Liver (tissue), 9 donors: ENCODE measurements around the gene PARD3B. TPM values are rescaled to one million over a fixed set of nuclear protein-coding genes. Genes with fewer than 3 reads are reported as not detected.

Source experiments
- DNase-seq: peaks from one replicate; pipeline ENCODE4 v3.0.0-alpha.2; 2017; ENCODE audit warnings: low spot score
- H3K27ac ChIP-seq, 2 donors: one replicate each; pipeline ENCODE4 v1.7.0; 2013; ENCODE audit warnings: inconsistent platforms in 2 of 2, low read length in 2 of 2, control low read depth in 1 of 2, low read depth in 1 of 2, mild to moderate bottlenecking in 1 of 2
- H3K27me3 ChIP-seq, 4 donors: one replicate each; pipeline versions ENCODE4 v1.6.1 to v1.7.0; 2013; ENCODE audit warnings: low read length in 3 of 4, inconsistent platforms in 1 of 4, mild to moderate bottlenecking in 1 of 4, moderate library complexity in 1 of 4; ENCODE audit not compliant: control insufficient read depth in 4 of 4, insufficient read depth in 4 of 4
- H3K36me3 ChIP-seq, 4 donors: one replicate each; pipeline versions ENCODE4 v1.6.1 to v1.7.0; 2013; ENCODE audit warnings: low read length in 3 of 4, mild to moderate bottlenecking in 3 of 4, low read depth in 1 of 4, moderate library complexity in 1 of 4; ENCODE audit not compliant: control insufficient read depth in 4 of 4, insufficient read depth in 3 of 4
- H3K4me1 ChIP-seq, 4 donors: one replicate each; pipeline versions ENCODE4 v1.6.1 to v1.7.0; 2013; ENCODE audit warnings: low read length in 3 of 4, mild to moderate bottlenecking in 3 of 4, moderate library complexity in 1 of 4; ENCODE audit not compliant: control insufficient read depth in 4 of 4, insufficient read depth in 4 of 4
- H3K4me3 ChIP-seq, 3 donors: one replicate each; pipeline versions ENCODE4 v1.6.1 to v1.7.0; 2013; ENCODE audit warnings: low read length in 3 of 3, control low read depth in 1 of 3, low read depth in 1 of 3, mild to moderate bottlenecking in 1 of 3
- H3K9ac ChIP-seq, 2 donors: one replicate each; pipeline ENCODE4 v1.7.0; 2013; ENCODE audit warnings: low read length in 2 of 2, mild to moderate bottlenecking in 2 of 2, moderate library complexity in 2 of 2, control low read depth in 1 of 2, low read depth in 1 of 2
- H3K9me3 ChIP-seq, 4 donors: one replicate each; pipeline versions ENCODE4 v1.6.1 to v1.7.0; 2013; ENCODE audit warnings: low read length in 3 of 4; ENCODE audit not compliant: control insufficient read depth in 4 of 4
- ATF3 ChIP-seq: IDR thresholded peaks from 2 replicates; pipeline ENCODE4 v1.6.1; 2016; ENCODE audit warnings: antibody characterized with exemption
- EGR1 ChIP-seq, 2 donors: IDR thresholded peaks; 2 replicates each; pipeline ENCODE4 v1.6.1; 2016 to 2018; ENCODE audit warnings: antibody characterized with exemption in 2 of 2, low read depth in 2 of 2
- FOXA1 ChIP-seq: IDR thresholded peaks from 2 replicates; pipeline ENCODE4 v1.6.1; 2016; ENCODE audit warnings: antibody characterized with exemption
- FOXA2 ChIP-seq: IDR thresholded peaks from 2 replicates; pipeline ENCODE4 v1.6.1; 2016; ENCODE audit warnings: antibody characterized with exemption
- GABPA ChIP-seq, 2 donors: IDR thresholded peaks in 1 of 2; conservative IDR thresholded peaks in 1 of 2; 2 replicates each; pipeline ENCODE4 v1.6.1; 2016; ENCODE audit warnings: antibody characterized with exemption in 2 of 2, mild to moderate bottlenecking in 1 of 2, moderate library complexity in 1 of 2
- HNF4A ChIP-seq, 2 donors: conservative IDR thresholded peaks; 2 replicates each; pipeline ENCODE4 v1.6.1; 2016; ENCODE audit warnings: antibody characterized with exemption in 2 of 2, mild to moderate bottlenecking in 2 of 2
- HNF4G ChIP-seq: IDR thresholded peaks from 2 replicates; pipeline ENCODE4 v1.6.1; 2016; ENCODE audit warnings: antibody characterized with exemption
- JUND ChIP-seq, 2 donors: IDR thresholded peaks; 2 replicates each; pipeline ENCODE4 v1.6.1; 2016; ENCODE audit warnings: antibody characterized with exemption in 2 of 2
- MAX ChIP-seq: IDR thresholded peaks from 2 replicates; pipeline ENCODE4 v1.6.1; 2016; ENCODE audit warnings: antibody characterized with exemption
- NR2F2 ChIP-seq: IDR thresholded peaks from 2 replicates; pipeline ENCODE4 v1.6.1; 2016; ENCODE audit warnings: antibody characterized with exemption
- RAD21 ChIP-seq, 2 donors: IDR thresholded peaks; 2 replicates each; pipeline ENCODE4 v1.6.1; 2016; ENCODE audit warnings: antibody characterized with exemption in 2 of 2, mild to moderate bottlenecking in 2 of 2
- RXRA ChIP-seq, 2 donors: IDR thresholded peaks; 2 replicates each; pipeline ENCODE4 v1.6.1; 2017 to 2018; ENCODE audit warnings: antibody characterized with exemption in 2 of 2, mild to moderate bottlenecking in 1 of 2
- SP1 ChIP-seq: IDR thresholded peaks from 2 replicates; pipeline ENCODE4 v1.6.1; 2018; ENCODE audit warnings: antibody characterized with exemption, mild to moderate bottlenecking
- TAF1 ChIP-seq: conservative IDR thresholded peaks from 2 replicates; pipeline ENCODE4 v1.6.1; 2016; ENCODE audit warnings: antibody characterized with exemption, mild to moderate bottlenecking
- YY1 ChIP-seq: IDR thresholded peaks from 2 replicates; pipeline ENCODE4 v1.6.1; 2016; ENCODE audit warnings: antibody characterized with exemption, mild to moderate bottlenecking
- WGBS: extraction: QIAGEN DNeasy Blood & Tissue Kit; methylation state at CpG from one replicate; pipeline ENCODE4 v1.1.7; 2013; 5-methylcytosine and 5-hydroxymethylcytosine counted together
- polyA plus RNA-seq, 2 donors: library from polyadenylated mRNA; stranded (reverse) in 1 of 2; unstranded in 1 of 2; fragments of 200-250 nt in 1 of 2; fragments of >200 nt in 1 of 2; fragmentation: Nextera tagmentation in 1 of 2; extraction: Ambion mirVana in 1 of 2; gene quantifications; one replicate each; pipeline versions ENCODE4 v1.2.1 to v1.2.3, GENCODE V29; 2013 to 2015
- total RNA-seq, 2 donors: library from RNA; depleted of rRNA; stranded (reverse); fragments of >200 nt; gene quantifications; one replicate each; pipeline ENCODE4 v1.2.3, GENCODE V29; 2014
- TF ChIP-seq, protein P1 (sequence below): IDR thresholded peaks from 2 replicates; pipeline ENCODE4 v1.6.1; 2016; ENCODE audit warnings: antibody characterized with exemption
- TF ChIP-seq, protein P2 (sequence below): fragments of 150-350 bp; IDR thresholded peaks from 2 replicates; pipeline ENCODE4 v1.5.1; 2017; ENCODE audit warnings: improper control_type of control experiment, low read depth, low read length; ENCODE audit not compliant: missing input control
- donor health status: healthy.
- donor health status: healthy.
- donor health status: healthy.
- donor health status: healthy.
- donor health status: healthy.

PARD3B gene
- total and polyA plus RNA-seq, 4 donors, result 1.1 to 10.3 (median 3.7) TPM

- no peak overlapping the region for H3K4me3 ChIP-seq
- TF ChIP-seq HNF4G (no peak), FOXA1 (no peak), MAX (no peak), EGR1 (IDR thresholded peaks at IDR 0.05; ENCODE audit: low read depth in 2 of 2) (no peak), FOXA2 (no peak), GABPA (IDR thresholded peaks at IDR 0.05 in 1 of 2, conservative IDR thresholded peaks at IDR 0.05 in 1 of 2) (no peak), HNF4A (conservative IDR thresholded peaks at IDR 0.05) (no peak), ATF3 (no peak), YY1 (no peak), RXRA (IDR thresholded peaks at IDR 0.05) (no peak), TAF1 (no peak), NR2F2 (no peak), JUND (IDR thresholded peaks at IDR 0.05) (no peak), SP1 (no peak), RAD21 (IDR thresholded peaks at IDR 0.05) (no peak)
- TF ChIP-seq, protein P1, sequence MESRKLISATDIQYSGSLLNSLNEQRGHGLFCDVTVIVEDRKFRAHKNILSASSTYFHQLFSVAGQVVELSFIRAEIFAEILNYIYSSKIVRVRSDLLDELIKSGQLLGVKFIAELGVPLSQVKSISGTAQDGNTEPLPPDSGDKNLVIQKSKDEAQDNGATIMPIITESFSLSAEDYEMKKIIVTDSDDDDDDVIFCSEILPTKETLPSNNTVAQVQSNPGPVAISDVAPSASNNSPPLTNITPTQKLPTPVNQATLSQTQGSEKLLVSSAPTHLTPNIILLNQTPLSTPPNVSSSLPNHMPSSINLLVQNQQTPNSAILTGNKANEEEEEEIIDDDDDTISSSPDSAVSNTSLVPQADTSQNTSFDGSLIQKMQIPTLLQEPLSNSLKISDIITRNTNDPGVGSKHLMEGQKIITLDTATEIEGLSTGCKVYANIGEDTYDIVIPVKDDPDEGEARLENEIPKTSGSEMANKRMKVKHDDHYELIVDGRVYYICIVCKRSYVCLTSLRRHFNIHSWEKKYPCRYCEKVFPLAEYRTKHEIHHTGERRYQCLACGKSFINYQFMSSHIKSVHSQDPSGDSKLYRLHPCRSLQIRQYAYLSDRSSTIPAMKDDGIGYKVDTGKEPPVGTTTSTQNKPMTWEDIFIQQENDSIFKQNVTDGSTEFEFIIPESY, result no peak
- TF ChIP-seq, protein P2, sequence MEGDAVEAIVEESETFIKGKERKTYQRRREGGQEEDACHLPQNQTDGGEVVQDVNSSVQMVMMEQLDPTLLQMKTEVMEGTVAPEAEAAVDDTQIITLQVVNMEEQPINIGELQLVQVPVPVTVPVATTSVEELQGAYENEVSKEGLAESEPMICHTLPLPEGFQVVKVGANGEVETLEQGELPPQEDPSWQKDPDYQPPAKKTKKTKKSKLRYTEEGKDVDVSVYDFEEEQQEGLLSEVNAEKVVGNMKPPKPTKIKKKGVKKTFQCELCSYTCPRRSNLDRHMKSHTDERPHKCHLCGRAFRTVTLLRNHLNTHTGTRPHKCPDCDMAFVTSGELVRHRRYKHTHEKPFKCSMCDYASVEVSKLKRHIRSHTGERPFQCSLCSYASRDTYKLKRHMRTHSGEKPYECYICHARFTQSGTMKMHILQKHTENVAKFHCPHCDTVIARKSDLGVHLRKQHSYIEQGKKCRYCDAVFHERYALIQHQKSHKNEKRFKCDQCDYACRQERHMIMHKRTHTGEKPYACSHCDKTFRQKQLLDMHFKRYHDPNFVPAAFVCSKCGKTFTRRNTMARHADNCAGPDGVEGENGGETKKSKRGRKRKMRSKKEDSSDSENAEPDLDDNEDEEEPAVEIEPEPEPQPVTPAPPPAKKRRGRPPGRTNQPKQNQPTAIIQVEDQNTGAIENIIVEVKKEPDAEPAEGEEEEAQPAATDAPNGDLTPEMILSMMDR, result no peak
These were observed 1092.0 kb downstream of the PARD3B start for GRCh38 chr2:205637320-205637602.

GRCh38 chr2:205637779-205638503 lies 1092.7 kb downstream of the PARD3B start:
- WGBS, result 71% methylated on average over 6 of the region's 6 CpGs
- TF ChIP-seq NR2F2 (no peak), FOXA1 (no peak), MAX (no peak), JUND (IDR thresholded peaks at IDR 0.05) (no peak), TAF1 (no peak), GABPA (IDR thresholded peaks at IDR 0.05 in 1 of 2, conservative IDR thresholded peaks at IDR 0.05 in 1 of 2) (no peak), FOXA2 (no peak), YY1 (no peak), RAD21 (IDR thresholded peaks at IDR 0.05) (no peak)
- TF ChIP-seq, protein P2, result no peak
- H3K4me3 ChIP-seq, result no peak overlapping the region
- no peak overlapping the region for H3K9ac ChIP-seq
- no peaks in the 10 kb centered on the region for H3K4me1 ChIP-seq
- DNase-seq, result no peak
- peaks cover 0 to 2% (median under 1%) of the 10 kb centered on the region in 4 donors for H3K9me3 ChIP-seq
- no peak overlapping the region for H3K27ac ChIP-seq
- no peaks in the 10 kb centered on the region for H3K27me3 ChIP-seq
- H3K36me3 ChIP-seq, result no peaks in the 10 kb centered on the region

More at GRCh38 chr2:205637320-205637602, 1092.0 kb downstream of the PARD3B start:
- Histone ChIP-seq H3K27me3 (no peaks in the 10 kb centered on the region), H3K27ac (no peak overlapping the region), H3K4me1 (no peaks in the 10 kb centered on the region), H3K9me3 (peaks cover 0 to 2% (median under 1%) of the 10 kb centered on the region in 4 donors), H3K36me3 (no peaks in the 10 kb centered on the region), H3K9ac (no peak overlapping the region)
- DNase-seq, result no peak
